SK-N-SH treated with all-trans-retinoic acid at 6 μM for 48 hours (cell line): Measurements from ENCODE around the gene NFIB.

Source experiments
- ARNTL ChIP-seq: fragments of 450-650 bp; formaldehyde crosslinking; IDR thresholded peaks from 2 replicates; pipeline ENCODE4 v1.5.0; 2020; ENCODE audit warnings: low read depth, mild to moderate bottlenecking, moderate library complexity, borderline replicate concordance
- BACH2 ChIP-seq: fragments of 250-450 bp; sonication (Bioruptor Pico); IDR thresholded peaks from 2 replicates; pipeline ENCODE4 v1.9.0; 2021; ENCODE audit warnings: mild to moderate bottlenecking, borderline replicate concordance
- RARB ChIP-seq: fragments of 250-450 bp; sonication (Bioruptor Pico); IDR thresholded peaks from 2 replicates; pipeline ENCODE4 v1.8.0; 2021; ENCODE audit warnings: mild to moderate bottlenecking, moderate library complexity
- SNAI2 ChIP-seq: fragments of 250-450 bp; sonication (Bioruptor Pico); IDR thresholded peaks from 2 replicates; pipeline ENCODE4 v1.5.0; 2020; ENCODE audit warnings: mild to moderate bottlenecking, moderate library complexity
- TCF4 ChIP-seq: fragments of 250-450 bp; sonication (Bioruptor Pico); IDR thresholded peaks from 2 replicates; pipeline ENCODE4 v1.8.0; 2021; ENCODE audit warnings: mild to moderate bottlenecking, moderate library complexity, borderline replicate concordance
- ZC3H10 ChIP-seq: fragments of 250-450 bp; sonication (Bioruptor Pico); IDR thresholded peaks from 2 replicates; pipeline ENCODE4 v1.5.1; 2021; ENCODE audit warnings: mild to moderate bottlenecking, moderate library complexity
- ZFP3 ChIP-seq: fragments of 250-450 bp; sonication (Bioruptor Pico); IDR thresholded peaks from 2 replicates; pipeline ENCODE4 v1.5.0; 2020; ENCODE audit warnings: mild to moderate bottlenecking, moderate library complexity
- ZNF565 ChIP-seq: fragments of 450-650 bp; formaldehyde crosslinking; conservative IDR thresholded peaks from 2 replicates; pipeline ENCODE4 v1.5.0; 2020; ENCODE audit warnings: low read depth, mild to moderate bottlenecking, moderate library complexity
- ZNF70 ChIP-seq: fragments of 450-650 bp; formaldehyde crosslinking; IDR thresholded peaks from 2 replicates; pipeline ENCODE4 v1.5.0; 2020; ENCODE audit warnings: mild to moderate bottlenecking, moderate library complexity
- TF ChIP-seq, protein P1 (sequence below): fragments of 250-450 bp; sonication (Bioruptor Pico); IDR thresholded peaks from 2 replicates; pipeline ENCODE4 v1.5.1; 2020; ENCODE audit warnings: low read depth, mild to moderate bottlenecking, moderate library complexity
- TF ChIP-seq, protein P2 (sequence below): fragments of 250-450 bp; sonication (Bioruptor Pico); IDR thresholded peaks from 2 replicates; pipeline ENCODE4 v1.8.0; 2020; ENCODE audit warnings: mild to moderate bottlenecking, moderate library complexity, borderline replicate concordance

DNA sequence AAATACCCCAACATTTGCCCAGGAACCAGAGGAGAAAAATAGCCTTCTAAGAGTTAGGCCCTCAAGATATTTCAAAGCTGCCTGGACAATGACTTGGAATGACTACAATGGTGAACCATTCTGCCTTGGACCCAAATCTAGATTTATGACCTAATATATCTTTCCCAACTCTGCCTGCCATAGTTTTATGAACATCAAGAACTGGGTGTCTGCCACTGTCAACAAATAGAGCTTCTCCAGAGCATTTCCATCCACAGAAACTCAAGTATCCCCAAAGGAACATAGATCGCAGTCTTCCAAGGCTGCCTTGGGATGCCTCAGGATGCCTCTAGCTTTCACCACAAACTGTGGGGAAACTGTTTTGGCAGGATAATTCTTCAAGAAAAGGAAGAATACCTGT lies 48.2 kb upstream of the NFIB start:
- TF ChIP-seq ZC3H10 (CRISPR knock-in tag) = no peak
- TF ChIP-seq ARNTL (CRISPR knock-in tag) = no peak
- TF ChIP-seq BACH2 (CRISPR knock-in tag) = no peak
- TF ChIP-seq SNAI2 (CRISPR knock-in tag) = no peak
- TF ChIP-seq, protein P1, sequence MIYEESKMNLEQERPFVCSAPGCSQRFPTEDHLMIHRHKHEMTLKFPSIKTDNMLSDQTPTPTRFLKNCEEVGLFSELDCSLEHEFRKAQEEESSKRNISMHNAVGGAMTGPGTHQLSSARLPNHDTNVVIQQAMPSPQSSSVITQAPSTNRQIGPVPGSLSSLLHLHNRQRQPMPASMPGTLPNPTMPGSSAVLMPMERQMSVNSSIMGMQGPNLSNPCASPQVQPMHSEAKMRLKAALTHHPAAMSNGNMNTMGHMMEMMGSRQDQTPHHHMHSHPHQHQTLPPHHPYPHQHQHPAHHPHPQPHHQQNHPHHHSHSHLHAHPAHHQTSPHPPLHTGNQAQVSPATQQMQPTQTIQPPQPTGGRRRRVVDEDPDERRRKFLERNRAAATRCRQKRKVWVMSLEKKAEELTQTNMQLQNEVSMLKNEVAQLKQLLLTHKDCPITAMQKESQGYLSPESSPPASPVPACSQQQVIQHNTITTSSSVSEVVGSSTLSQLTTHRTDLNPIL (CRISPR knock-in tag) = no peak
- TF ChIP-seq, protein P2, sequence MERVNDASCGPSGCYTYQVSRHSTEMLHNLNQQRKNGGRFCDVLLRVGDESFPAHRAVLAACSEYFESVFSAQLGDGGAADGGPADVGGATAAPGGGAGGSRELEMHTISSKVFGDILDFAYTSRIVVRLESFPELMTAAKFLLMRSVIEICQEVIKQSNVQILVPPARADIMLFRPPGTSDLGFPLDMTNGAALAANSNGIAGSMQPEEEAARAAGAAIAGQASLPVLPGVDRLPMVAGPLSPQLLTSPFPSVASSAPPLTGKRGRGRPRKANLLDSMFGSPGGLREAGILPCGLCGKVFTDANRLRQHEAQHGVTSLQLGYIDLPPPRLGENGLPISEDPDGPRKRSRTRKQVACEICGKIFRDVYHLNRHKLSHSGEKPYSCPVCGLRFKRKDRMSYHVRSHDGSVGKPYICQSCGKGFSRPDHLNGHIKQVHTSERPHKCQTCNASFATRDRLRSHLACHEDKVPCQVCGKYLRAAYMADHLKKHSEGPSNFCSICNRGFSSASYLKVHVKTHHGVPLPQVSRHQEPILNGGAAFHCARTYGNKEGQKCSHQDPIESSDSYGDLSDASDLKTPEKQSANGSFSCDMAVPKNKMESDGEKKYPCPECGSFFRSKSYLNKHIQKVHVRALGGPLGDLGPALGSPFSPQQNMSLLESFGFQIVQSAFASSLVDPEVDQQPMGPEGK = no peak
- TF ChIP-seq ZNF70 (CRISPR knock-in tag) = no peak
- no peak for TF ChIP-seq RARB (CRISPR knock-in tag)
- TF ChIP-seq TCF4 (CRISPR knock-in tag) = no peak
- no peak for TF ChIP-seq ZFP3 (CRISPR knock-in tag)
- TF ChIP-seq ZNF565 (CRISPR knock-in tag) = no peak
